Suprapubic skin (tissue), 4 donors: Measurements from ENCODE around the gene GFY. TPM values are rescaled to one million over a fixed set of nuclear protein-coding genes. Genes with fewer than 3 reads are reported as not detected.

Experiments
- DNase-seq, 2 donors: peaks; one replicate each; pipeline ENCODE4 v3.0.0-alpha.2; 2019; ENCODE audit warnings: low spot score in 2 of 2
- H3K27ac ChIP-seq: fragments of 200-600 bp; sonication (generic); one replicate; pipeline ENCODE4 v1.5.1; 2019
- H3K27me3 ChIP-seq: fragments of 200-600 bp; sonication (generic); one replicate; pipeline ENCODE4 v1.5.1; 2019
- H3K36me3 ChIP-seq: fragments of 200-600 bp; sonication (generic); one replicate; pipeline ENCODE4 v1.5.1; 2019
- H3K4me1 ChIP-seq: fragments of 200-600 bp; sonication (generic); one replicate; pipeline ENCODE4 v1.5.1; 2019
- H3K4me3 ChIP-seq: fragments of 200-600 bp; sonication (generic); one replicate; pipeline ENCODE4 v1.5.1; 2019; ENCODE audit warnings: mild to moderate bottlenecking
- H3K9me3 ChIP-seq: fragments of 200-600 bp; sonication (generic); one replicate; pipeline ENCODE4 v1.5.1; 2019
- CTCF ChIP-seq, 2 donors: fragments of 200-600 bp in 1 of 2; fragments of 450-650 bp in 1 of 2; sonication (generic) in 1 of 2; IDR thresholded peaks; one replicate each; pipeline ENCODE4 v1.5.1; 2016 to 2019; ENCODE audit warnings: antibody characterized with exemption in 2 of 2, mild to moderate bottlenecking in 1 of 2, moderate library complexity in 1 of 2
- EP300 ChIP-seq: sonication (generic); formaldehyde crosslinking; IDR thresholded peaks from one replicate; pipeline ENCODE4 v1.6.1; 2017; ENCODE audit warnings: antibody characterized with exemption
- POLR2A ChIP-seq, 2 donors: fragments of 450-650 bp; IDR thresholded peaks; one replicate each; pipeline ENCODE4 v1.6.1; 2017; ENCODE audit warnings: antibody characterized with exemption in 2 of 2, mild to moderate bottlenecking in 2 of 2, moderate library complexity in 2 of 2
- POLR2AphosphoS5 ChIP-seq, 3 donors: sonication (generic); formaldehyde crosslinking; IDR thresholded peaks; one replicate each; pipeline ENCODE4 v1.6.1; 2017; ENCODE audit warnings: antibody characterized with exemption in 3 of 3
- WGBS: methylation state at CpG from one replicate; pipeline ENCODE4 v1.1.5; 2018; 5-methylcytosine and 5-hydroxymethylcytosine counted together
- total RNA-seq, 4 donors: library from RNA; depleted of rRNA; stranded (reverse); fragments of >200 nt; gene quantifications; one replicate each; pipeline ENCODE4 v1.1.0, GENCODE V29; 2016

The GFY gene
- total RNA-seq, 4 donors from 2014 or later = not detected

GRCh38 chr19:49387936-49388372 is 37.2 kb upstream of the GFY start, which contains the start of gene KASH5:
Gene KASH5, plus strand, starts transcription at chr19:49388249. Its CDS starts 2,635 bp downstream, at chr19:49390884.
- DNase-seq = no peak
- H3K4me1 ChIP-seq = no peaks in the 10 kb centered on the region
- no peaks in the 10 kb centered on the region for H3K36me3 ChIP-seq
- WGBS = 65% methylated on average over 32 of the region's 40 CpGs
- no peaks in the 10 kb centered on the region for H3K9me3 ChIP-seq
- no peak for TF ChIP-seq POLR2AphosphoS5 (IDR thresholded peaks at IDR 0.05)
- no peak for TF ChIP-seq CTCF (IDR thresholded peaks at IDR 0.05)
- no peak within 1 kb of the TSS for H3K27ac ChIP-seq
- H3K27me3 ChIP-seq = peaks cover 8% of the 10 kb centered on the region
- peak within 1 kb of the TSS; percentile 8 for H3K4me3 ChIP-seq

GRCh38 chr19:49389406-49389805 is 35.8 kb upstream of the GFY start:
- Histone ChIP-seq H3K27me3 (peaks cover 8% of the 10 kb centered on the region), H3K4me1 (no peaks in the 10 kb centered on the region), H3K4me3 (no peak overlapping the region), H3K27ac (no peak overlapping the region), H3K36me3 (no peaks in the 10 kb centered on the region), H3K9me3 (no peaks in the 10 kb centered on the region)
- no peak for TF ChIP-seq POLR2A (IDR thresholded peaks at IDR 0.05)
- TF ChIP-seq EP300 = no peak
- TF ChIP-seq POLR2AphosphoS5 (IDR thresholded peaks at IDR 0.05) = no peak
- TF ChIP-seq CTCF (IDR thresholded peaks at IDR 0.05) = no peak
- DNase-seq = no peak
- 88% methylated on average over 7 of the region's 20 CpGs for WGBS

- TF ChIP-seq POLR2A (IDR thresholded peaks at IDR 0.05) (no peak), POLR2AphosphoS5 (IDR thresholded peaks at IDR 0.05) (no peak), CTCF (IDR thresholded peaks at IDR 0.05) (no peak), EP300 (no peak)
- Histone ChIP-seq H3K36me3 (no peaks in the 10 kb centered on the region), H3K27me3 (peaks cover 13% of the 10 kb centered on the region), H3K4me3 (no peak overlapping the region), H3K9me3 (no peaks in the 10 kb centered on the region), H3K27ac (no peak overlapping the region), H3K4me1 (no peaks in the 10 kb centered on the region)
- 64% methylated on average over 15 of the region's 26 CpGs for WGBS
- DNase-seq = no peak
Measured at GRCh38 chr19:49390131-49390928, 34.9 kb upstream of the GFY start.

GRCh38 chr19:49390929-49391359 is 34.2 kb upstream of the GFY start:
- no peaks in the 10 kb centered on the region for H3K36me3 ChIP-seq
- peaks cover 13% of the 10 kb centered on the region for H3K27me3 ChIP-seq
- TF ChIP-seq EP300 (no peak), POLR2A (IDR thresholded peaks at IDR 0.05) (no peak), CTCF (IDR thresholded peaks at IDR 0.05) (no peak), POLR2AphosphoS5 (IDR thresholded peaks at IDR 0.05) (no peak)
- no peak overlapping the region for H3K4me3 ChIP-seq
- no peak overlapping the region for H3K27ac ChIP-seq
- WGBS = 40% methylated on average over 9 of the region's 9 CpGs
- H3K9me3 ChIP-seq = no peaks in the 10 kb centered on the region
- DNase-seq = no peak
- no peaks in the 10 kb centered on the region for H3K4me1 ChIP-seq

- no peak overlapping the region for H3K4me3 ChIP-seq
- peak in 1 of 2 donors; percentile 79 for DNase-seq
- H3K4me1 ChIP-seq = no peaks in the 10 kb centered on the region
- H3K27ac ChIP-seq = no peak overlapping the region
- H3K27me3 ChIP-seq = peaks cover 13% of the 10 kb centered on the region
- H3K9me3 ChIP-seq = no peaks in the 10 kb centered on the region
- 25% methylated on average over 12 of the region's 14 CpGs for WGBS
- H3K36me3 ChIP-seq = no peaks in the 10 kb centered on the region
- TF ChIP-seq POLR2A (IDR thresholded peaks at IDR 0.05) = no peak
- peak in 1 of 3 donors; percentile 52 for TF ChIP-seq POLR2AphosphoS5 (IDR thresholded peaks at IDR 0.05)
- peak; percentile 77 to 83 for TF ChIP-seq CTCF (IDR thresholded peaks at IDR 0.05)
Measured at GRCh38 chr19:49391581-49392399, 33.4 kb upstream of the GFY start.
